IPS-20b (cell line): Measurements from ENCODE around the gene TUBE1.
"Not testable (repeated sequence)": the region's sequence is repeated elsewhere in the genome, so short reads cannot be mapped to it uniquely, and the experiment has no call there.

Experiments used
- H3K27ac ChIP-seq: one replicate; pipeline ENCODE4 v1.5.1; 2013; ENCODE audit warnings: low read length
- H3K27me3 ChIP-seq: 2 replicates; pipeline ENCODE4 v1.6.1; 2013; ENCODE audit warnings: mild to moderate bottlenecking, low read length, inconsistent platforms; ENCODE audit not compliant: insufficient read depth
- H3K36me3 ChIP-seq: 2 replicates; pipeline ENCODE4 v1.6.1; 2013; ENCODE audit warnings: low read depth, mild to moderate bottlenecking, inconsistent platforms, low read length, moderate library complexity; ENCODE audit not compliant: insufficient read depth
- H3K4me1 ChIP-seq: 2 replicates; pipeline ENCODE4 v1.6.1; 2013; ENCODE audit warnings: mild to moderate bottlenecking, control low read depth, inconsistent platforms, low read length, moderate library complexity; ENCODE audit not compliant: insufficient read depth
- H3K4me3 ChIP-seq: 2 replicates; pipeline ENCODE4 v1.5.1; 2013; ENCODE audit warnings: mild to moderate bottlenecking, low read length, inconsistent platforms
- H3K9ac ChIP-seq: 2 replicates; pipeline ENCODE4 v1.6.1; 2013; ENCODE audit warnings: low read depth, mild to moderate bottlenecking, inconsistent platforms, low read length, moderate library complexity
- H3K9me3 ChIP-seq: 2 replicates; pipeline ENCODE4 v1.6.1; 2013; ENCODE audit warnings: mild to moderate bottlenecking, low read depth, low read length, inconsistent platforms; ENCODE audit not compliant: insufficient read depth

The TUBE1 gene

GRCh38 chr6:112058243-112059032, 28.8 kb downstream of the TUBE1 start:
- H3K36me3 ChIP-seq: no peaks in the 10 kb centered on the region
- H3K27ac ChIP-seq: no peak overlapping the region
- no peak overlapping the region for H3K9ac ChIP-seq
- no peaks in the 10 kb centered on the region for H3K9me3 ChIP-seq
- H3K4me3 ChIP-seq: no peak overlapping the region
- H3K27me3 ChIP-seq: no peaks in the 10 kb centered on the region
- H3K4me1 ChIP-seq: no peaks in the 10 kb centered on the region

DNA sequence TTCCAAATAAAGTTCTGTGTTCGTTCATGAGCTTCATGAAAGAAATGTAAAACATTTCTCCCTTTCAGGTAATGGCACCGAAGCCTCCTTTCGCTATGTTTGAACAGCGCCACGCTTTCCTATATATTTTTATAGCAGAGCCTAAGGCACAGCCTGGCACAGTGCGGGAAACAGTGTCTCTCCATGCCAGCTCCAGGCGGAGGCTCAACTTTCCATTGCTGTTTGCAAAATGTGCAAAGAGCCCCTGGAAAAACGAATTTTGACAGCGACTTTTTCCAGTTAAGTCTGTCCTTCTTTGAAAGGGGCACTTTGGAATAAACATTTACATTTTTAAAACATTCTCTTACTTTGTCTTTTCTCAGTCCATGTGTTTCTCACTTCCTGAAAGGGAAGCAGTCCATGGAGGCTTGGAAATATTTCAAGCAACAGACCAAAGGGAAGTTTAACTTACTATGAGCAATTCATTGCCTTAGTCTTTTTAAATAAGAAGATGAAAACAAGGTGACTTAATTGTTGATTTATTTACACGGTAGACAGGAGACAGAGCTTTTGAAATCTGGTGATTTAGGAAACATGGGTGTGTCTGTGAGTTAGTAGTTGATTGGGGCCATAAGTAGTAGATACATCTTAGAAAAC, 32.6 kb downstream of the TUBE1 start:
- no peaks in the 10 kb centered on the region for H3K9me3 ChIP-seq
- no peaks in the 10 kb centered on the region for H3K36me3 ChIP-seq
- H3K4me1 ChIP-seq: no peaks in the 10 kb centered on the region
- H3K4me3 ChIP-seq: no peak overlapping the region
- no peak overlapping the region for H3K27ac ChIP-seq
- H3K9ac ChIP-seq: no peak overlapping the region
- no peaks in the 10 kb centered on the region for H3K27me3 ChIP-seq

DNA sequence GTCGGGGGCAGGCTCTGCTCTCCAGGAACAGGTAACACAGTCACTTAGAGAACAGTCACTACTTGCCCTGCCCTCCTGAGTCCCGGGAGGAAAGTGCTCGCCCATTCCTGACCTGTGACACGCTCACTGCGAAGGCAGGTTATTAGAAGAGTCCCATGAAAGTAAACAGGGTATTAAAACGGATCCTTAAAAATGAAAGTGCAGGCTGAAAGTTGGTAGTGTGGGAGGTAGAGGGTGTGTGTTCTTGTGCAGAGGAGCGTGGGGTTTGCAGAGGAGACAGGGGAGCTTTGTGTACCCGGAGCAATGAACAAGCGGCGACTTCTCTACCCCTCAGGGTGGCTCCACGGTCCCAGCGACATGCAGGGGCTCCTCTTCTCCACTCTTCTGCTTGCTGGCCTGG, 33.3 kb downstream of the TUBE1 start, which contains the start of gene CCN6:
CCN6 (plus strand) TSS at position 104 of the 400 bp plus-strand sequence; CDS start at position 358, 254 bp downstream.
- H3K9ac ChIP-seq: no peak within 1 kb of the TSS
- H3K4me1 ChIP-seq: no peaks in the 10 kb centered on the region
- no peaks in the 10 kb centered on the region for H3K27me3 ChIP-seq
- H3K27ac ChIP-seq: no peak within 1 kb of the TSS
- H3K36me3 ChIP-seq: no peaks in the 10 kb centered on the region
- no peaks in the 10 kb centered on the region for H3K9me3 ChIP-seq
- no peak within 1 kb of the TSS for H3K4me3 ChIP-seq

GRCh38 chr6:112051251-112051740, 36.0 kb downstream of the TUBE1 start:
- not testable (repeated sequence) for H3K4me1 ChIP-seq, H3K4me3 ChIP-seq, H3K27me3 ChIP-seq, H3K36me3 ChIP-seq, H3K27ac ChIP-seq, H3K9ac ChIP-seq, H3K9me3 ChIP-seq

- Histone ChIP-seq H3K9ac (no peak overlapping the region), H3K27me3 (no peaks in the 10 kb centered on the region), H3K9me3 (peaks cover 5% of the 10 kb centered on the region; the same call in 1 of the 2 replicates), H3K27ac (no peak overlapping the region), H3K36me3 (no peaks in the 10 kb centered on the region), H3K4me3 (no peak overlapping the region), H3K4me1 (no peaks in the 10 kb centered on the region)
Observed at GRCh38 chr6:112050429-112050828, 36.9 kb downstream of the TUBE1 start.

DNA sequence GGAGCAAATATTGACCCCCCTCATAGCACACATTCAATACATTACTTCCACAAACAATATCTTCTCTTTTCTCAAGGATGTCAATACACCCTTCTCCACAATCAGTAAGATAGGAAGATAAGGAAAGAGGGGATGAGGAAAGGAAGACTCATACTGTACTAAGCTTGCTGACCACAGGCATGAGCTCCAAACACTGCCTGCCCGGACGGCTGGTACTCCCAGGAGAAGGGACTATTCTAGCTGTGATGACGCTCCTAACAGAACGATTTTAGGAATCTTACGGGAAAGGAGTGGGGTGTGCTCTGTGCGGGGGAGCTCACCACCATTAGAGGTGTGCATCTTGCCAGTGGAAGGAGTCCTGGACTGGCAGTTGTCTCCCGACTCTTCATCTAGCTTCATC, 37.3 kb downstream of the TUBE1 start:
- Histone ChIP-seq H3K9me3 (peaks cover 5% of the 10 kb centered on the region; the same call in 1 of the 2 replicates), H3K27me3 (no peaks in the 10 kb centered on the region), H3K27ac (no peak overlapping the region), H3K4me1 (no peaks in the 10 kb centered on the region), H3K9ac (no peak overlapping the region), H3K36me3 (no peaks in the 10 kb centered on the region), H3K4me3 (no peak overlapping the region)

- Histone ChIP-seq H3K9me3 (peaks cover 5% of the 10 kb centered on the region; the same call in 1 of the 2 replicates), H3K36me3 (no peaks in the 10 kb centered on the region), H3K9ac (no peak overlapping the region), H3K27ac (no peak overlapping the region), H3K4me3 (no peak overlapping the region), H3K4me1 (no peaks in the 10 kb centered on the region), H3K27me3 (no peaks in the 10 kb centered on the region)
Observed at GRCh38 chr6:112049026-112049799, 38.1 kb downstream of the TUBE1 start.

DNA sequence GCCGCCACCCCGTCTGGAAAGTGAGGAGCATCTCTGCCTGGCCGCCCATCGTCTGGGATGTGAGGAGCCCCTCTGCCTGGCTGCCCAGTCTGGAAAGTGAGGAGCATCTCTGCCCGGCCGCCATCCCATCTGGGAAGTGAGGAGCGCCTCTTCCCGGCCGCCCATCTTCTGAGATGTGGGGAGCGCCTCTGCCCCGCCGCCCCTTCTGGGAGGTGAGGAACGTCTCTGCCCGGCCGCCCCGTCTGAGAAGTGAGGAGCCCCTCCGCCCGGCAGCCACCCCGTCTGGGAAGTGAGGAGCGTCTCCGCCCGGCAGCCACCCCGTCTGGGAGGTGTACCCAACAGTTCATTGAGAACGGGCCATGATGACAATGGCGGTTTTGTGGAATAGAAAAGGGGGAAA, 39.8 kb downstream of the TUBE1 start:
- H3K9me3 ChIP-seq, H3K27ac ChIP-seq, H3K27me3 ChIP-seq, H3K9ac ChIP-seq, H3K4me1 ChIP-seq, H3K4me3 ChIP-seq, H3K36me3 ChIP-seq: not testable (repeated sequence)

- Histone ChIP-seq H3K27me3 (no peaks in the 10 kb centered on the region), H3K27ac (no peak overlapping the region), H3K36me3 (no peaks in the 10 kb centered on the region), H3K9ac (no peak overlapping the region), H3K4me1 (peaks cover 4% of the 10 kb centered on the region; the same call in 1 of the 2 replicates), H3K4me3 (no peak overlapping the region), H3K9me3 (peaks cover 5% of the 10 kb centered on the region; the same call in 1 of the 2 replicates)
Observed at GRCh38 chr6:112044856-112045255, 42.4 kb downstream of the TUBE1 start.

DNA sequence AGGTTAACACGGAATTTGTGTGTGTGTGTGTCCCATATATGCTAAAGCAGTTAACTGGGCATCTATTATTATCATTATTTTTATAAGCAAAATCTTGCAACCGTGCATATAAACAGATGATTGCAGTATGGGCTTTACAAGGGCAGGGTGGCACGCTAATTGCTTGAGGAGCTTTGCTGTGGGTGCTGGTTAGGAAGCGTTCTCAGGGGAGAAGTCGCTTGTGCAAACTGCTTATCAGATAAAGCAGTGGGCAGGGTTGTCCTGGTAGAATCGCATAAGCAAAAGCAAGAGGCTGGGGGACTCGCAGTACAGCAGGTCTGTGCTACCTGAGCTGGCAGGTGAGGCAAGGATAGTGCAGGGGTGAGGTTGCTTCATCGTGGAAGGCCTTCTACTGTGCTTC, 43.1 kb downstream of the TUBE1 start:
- Histone ChIP-seq H3K4me1 (peaks cover 4% of the 10 kb centered on the region; the same call in 1 of the 2 replicates), H3K9ac (no peak overlapping the region), H3K9me3 (peaks cover 5% of the 10 kb centered on the region; the same call in 1 of the 2 replicates), H3K36me3 (no peaks in the 10 kb centered on the region), H3K27ac (no peak overlapping the region), H3K4me3 (no peak overlapping the region), H3K27me3 (no peaks in the 10 kb centered on the region)
